ENCODE measurements around the gene MIF4GD. TPM values are rescaled to one million over a fixed set of nuclear protein-coding genes. Genes with fewer than 3 reads are reported as not detected.

MIF4GD gene
- total and polyA plus RNA-seq, 10 of the 15 experiments (the other 5 are each of a cell fraction or from before 2014, with no cell fraction given): 22.8 to 96.2 (median 60.1) TPM

DNA sequence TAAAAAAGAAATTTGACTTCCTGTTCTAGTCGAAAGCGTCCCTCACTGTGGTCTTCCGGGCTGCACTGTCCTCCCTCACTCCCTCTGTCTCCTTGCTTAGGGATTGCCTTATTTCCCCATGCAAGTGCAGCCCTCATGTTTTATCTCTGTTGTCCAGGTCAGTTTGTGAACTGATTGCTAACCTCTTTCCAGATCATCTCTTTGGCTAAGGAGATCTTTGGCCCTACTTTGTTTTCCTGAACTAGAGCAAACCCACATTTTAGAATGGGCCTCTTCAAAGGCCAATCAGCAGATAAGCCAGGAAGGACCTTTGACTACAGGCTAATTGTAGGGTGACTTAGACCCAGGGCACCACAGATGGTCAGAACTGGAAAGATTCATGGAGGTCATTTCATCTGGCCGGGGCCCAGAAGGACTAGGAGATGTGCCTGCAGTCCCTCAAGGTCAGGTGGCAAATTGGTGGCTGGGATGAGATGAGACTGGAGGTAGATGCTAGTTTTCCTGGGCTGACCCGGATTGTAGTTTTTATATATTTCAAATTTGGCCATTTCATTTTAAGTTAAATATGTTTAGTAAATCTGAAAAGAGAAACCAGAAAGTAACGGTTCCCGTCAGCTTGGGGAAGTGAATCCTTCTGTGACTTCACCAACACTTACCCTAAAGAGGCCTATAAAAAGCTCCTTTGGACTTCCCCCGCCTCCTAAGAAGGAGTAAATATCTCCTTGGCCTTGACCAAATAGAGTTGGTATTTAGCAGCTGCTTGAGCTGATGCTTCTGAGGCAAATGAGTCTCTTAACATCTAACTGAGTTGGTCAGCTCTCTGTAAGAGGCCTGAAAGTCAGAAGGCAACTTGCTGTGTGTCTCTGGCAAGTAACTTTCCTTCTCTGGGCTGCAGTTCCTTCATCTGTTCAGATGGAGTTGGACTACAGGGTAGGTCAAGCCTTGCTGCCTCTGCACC is 24.4 kb upstream of the MIF4GD start (continued):
- TF ChIP-seq, protein P1, sequence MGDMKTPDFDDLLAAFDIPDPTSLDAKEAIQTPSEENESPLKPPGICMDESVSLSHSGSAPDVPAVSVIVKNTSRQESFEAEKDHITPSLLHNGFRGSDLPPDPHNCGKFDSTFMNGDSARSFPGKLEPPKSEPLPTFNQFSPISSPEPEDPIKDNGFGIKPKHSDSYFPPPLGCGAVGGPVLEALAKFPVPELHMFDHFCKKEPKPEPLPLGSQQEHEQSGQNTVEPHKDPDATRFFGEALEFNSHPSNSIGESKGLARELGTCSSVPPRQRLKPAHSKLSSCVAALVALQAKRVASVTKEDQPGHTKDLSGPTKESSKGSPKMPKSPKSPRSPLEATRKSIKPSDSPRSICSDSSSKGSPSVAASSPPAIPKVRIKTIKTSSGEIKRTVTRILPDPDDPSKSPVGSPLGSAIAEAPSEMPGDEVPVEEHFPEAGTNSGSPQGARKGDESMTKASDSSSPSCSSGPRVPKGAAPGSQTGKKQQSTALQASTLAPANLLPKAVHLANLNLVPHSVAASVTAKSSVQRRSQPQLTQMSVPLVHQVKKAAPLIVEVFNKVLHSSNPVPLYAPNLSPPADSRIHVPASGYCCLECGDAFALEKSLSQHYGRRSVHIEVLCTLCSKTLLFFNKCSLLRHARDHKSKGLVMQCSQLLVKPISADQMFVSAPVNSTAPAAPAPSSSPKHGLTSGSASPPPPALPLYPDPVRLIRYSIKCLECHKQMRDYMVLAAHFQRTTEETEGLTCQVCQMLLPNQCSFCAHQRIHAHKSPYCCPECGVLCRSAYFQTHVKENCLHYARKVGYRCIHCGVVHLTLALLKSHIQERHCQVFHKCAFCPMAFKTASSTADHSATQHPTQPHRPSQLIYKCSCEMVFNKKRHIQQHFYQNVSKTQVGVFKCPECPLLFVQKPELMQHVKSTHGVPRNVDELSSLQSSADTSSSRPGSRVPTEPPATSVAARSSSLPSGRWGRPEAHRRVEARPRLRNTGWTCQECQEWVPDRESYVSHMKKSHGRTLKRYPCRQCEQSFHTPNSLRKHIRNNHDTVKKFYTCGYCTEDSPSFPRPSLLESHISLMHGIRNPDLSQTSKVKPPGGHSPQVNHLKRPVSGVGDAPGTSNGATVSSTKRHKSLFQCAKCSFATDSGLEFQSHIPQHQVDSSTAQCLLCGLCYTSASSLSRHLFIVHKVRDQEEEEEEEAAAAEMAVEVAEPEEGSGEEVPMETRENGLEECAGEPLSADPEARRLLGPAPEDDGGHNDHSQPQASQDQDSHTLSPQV (IDR thresholded peaks at IDR 0.05): peak; percentile 72; the same call in 1 of the 2 replicates
- peak; percentile 96 for TF ChIP-seq RELA (IDR thresholded peaks at IDR 0.05; ENCODE audit: borderline replicate concordance, partially characterized antibody)
- peak; percentile 97 for TF ChIP-seq ATF7 (IDR thresholded peaks at IDR 0.05; ENCODE audit: low read depth)
- TF ChIP-seq, protein P2, sequence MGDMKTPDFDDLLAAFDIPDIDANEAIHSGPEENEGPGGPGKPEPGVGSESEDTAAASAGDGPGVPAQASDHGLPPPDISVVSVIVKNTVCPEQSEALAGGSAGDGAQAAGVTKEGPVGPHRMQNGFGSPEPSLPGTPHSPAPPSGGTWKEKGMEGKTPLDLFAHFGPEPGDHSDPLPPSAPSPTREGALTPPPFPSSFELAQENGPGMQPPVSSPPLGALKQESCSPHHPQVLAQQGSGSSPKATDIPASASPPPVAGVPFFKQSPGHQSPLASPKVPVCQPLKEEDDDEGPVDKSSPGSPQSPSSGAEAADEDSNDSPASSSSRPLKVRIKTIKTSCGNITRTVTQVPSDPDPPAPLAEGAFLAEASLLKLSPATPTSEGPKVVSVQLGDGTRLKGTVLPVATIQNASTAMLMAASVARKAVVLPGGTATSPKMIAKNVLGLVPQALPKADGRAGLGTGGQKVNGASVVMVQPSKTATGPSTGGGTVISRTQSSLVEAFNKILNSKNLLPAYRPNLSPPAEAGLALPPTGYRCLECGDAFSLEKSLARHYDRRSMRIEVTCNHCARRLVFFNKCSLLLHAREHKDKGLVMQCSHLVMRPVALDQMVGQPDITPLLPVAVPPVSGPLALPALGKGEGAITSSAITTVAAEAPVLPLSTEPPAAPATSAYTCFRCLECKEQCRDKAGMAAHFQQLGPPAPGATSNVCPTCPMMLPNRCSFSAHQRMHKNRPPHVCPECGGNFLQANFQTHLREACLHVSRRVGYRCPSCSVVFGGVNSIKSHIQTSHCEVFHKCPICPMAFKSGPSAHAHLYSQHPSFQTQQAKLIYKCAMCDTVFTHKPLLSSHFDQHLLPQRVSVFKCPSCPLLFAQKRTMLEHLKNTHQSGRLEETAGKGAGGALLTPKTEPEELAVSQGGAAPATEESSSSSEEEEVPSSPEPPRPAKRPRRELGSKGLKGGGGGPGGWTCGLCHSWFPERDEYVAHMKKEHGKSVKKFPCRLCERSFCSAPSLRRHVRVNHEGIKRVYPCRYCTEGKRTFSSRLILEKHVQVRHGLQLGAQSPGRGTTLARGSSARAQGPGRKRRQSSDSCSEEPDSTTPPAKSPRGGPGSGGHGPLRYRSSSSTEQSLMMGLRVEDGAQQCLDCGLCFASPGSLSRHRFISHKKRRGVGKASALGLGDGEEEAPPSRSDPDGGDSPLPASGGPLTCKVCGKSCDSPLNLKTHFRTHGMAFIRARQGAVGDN (IDR thresholded peaks at IDR 0.05): peak; percentile 83
- no peak for TF ChIP-seq NR2C2 (IDR thresholded peaks at IDR 0.05; ENCODE audit: borderline replicate concordance, control insufficient read depth, insufficient read length, low read depth)
- 0 out of 2 replicates have a peak, but pooled peaks have one; percentile 57 for TF ChIP-seq GABPA (IDR thresholded peaks at IDR 0.05; ENCODE audit: low read depth)
- TF ChIP-seq KDM1A (IDR thresholded peaks at IDR 0.05; ENCODE audit: borderline replicate concordance): no peak
- peak; percentile 95 for TF ChIP-seq POLR2AphosphoS5 (IDR thresholded peaks at IDR 0.05; ENCODE audit: low read length)
- no peak; the same call in 1 of the 2 replicates for TF ChIP-seq PAX8 (IDR thresholded peaks at IDR 0.05)
- no peak for TF ChIP-seq E2F4 (IDR thresholded peaks at IDR 0.05; ENCODE audit: low read depth, low read length)
- TF ChIP-seq, protein P3, sequence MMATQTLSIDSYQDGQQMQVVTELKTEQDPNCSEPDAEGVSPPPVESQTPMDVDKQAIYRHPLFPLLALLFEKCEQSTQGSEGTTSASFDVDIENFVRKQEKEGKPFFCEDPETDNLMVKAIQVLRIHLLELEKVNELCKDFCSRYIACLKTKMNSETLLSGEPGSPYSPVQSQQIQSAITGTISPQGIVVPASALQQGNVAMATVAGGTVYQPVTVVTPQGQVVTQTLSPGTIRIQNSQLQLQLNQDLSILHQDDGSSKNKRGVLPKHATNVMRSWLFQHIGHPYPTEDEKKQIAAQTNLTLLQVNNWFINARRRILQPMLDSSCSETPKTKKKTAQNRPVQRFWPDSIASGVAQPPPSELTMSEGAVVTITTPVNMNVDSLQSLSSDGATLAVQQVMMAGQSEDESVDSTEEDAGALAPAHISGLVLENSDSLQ (IDR thresholded peaks at IDR 0.05): no peak
- TF ChIP-seq, protein P4, sequence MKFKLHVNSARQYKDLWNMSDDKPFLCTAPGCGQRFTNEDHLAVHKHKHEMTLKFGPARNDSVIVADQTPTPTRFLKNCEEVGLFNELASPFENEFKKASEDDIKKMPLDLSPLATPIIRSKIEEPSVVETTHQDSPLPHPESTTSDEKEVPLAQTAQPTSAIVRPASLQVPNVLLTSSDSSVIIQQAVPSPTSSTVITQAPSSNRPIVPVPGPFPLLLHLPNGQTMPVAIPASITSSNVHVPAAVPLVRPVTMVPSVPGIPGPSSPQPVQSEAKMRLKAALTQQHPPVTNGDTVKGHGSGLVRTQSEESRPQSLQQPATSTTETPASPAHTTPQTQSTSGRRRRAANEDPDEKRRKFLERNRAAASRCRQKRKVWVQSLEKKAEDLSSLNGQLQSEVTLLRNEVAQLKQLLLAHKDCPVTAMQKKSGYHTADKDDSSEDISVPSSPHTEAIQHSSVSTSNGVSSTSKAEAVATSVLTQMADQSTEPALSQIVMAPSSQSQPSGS (IDR thresholded peaks at IDR 0.05; ENCODE audit: low read length): peak; percentile 96
- peak; percentile 88; the same call in 1 of the 2 replicates for TF ChIP-seq ASH2L (IDR thresholded peaks at IDR 0.05; ENCODE audit: borderline replicate concordance, low read depth)
- TF ChIP-seq CBX5 (IDR thresholded peaks at IDR 0.05; ENCODE audit: low read depth): 0 out of 2 replicates have a peak, but pooled peaks have one; percentile 61
- TF ChIP-seq MTA2 (IDR thresholded peaks at IDR 0.05; ENCODE audit: low read depth): peak; percentile 90
- TF ChIP-seq RBBP5 (conservative IDR thresholded peaks at IDR 0.05): 0 out of 2 replicates have a peak, but pooled peaks have one; percentile 50
- TF ChIP-seq BACH1 (IDR thresholded peaks at IDR 0.05; ENCODE audit: borderline replicate concordance): peak; percentile 80; the same call in 1 of the 2 replicates
